Panc1 (cell line): Measurements from ENCODE around the gene GRM7.

Experiments
- CTCF ChIP-seq: fragments of 450-650 bp; IDR thresholded peaks from 2 replicates; pipeline ENCODE4 v1.5.1; 2017; ENCODE audit warnings: mild to moderate bottlenecking
- POLR2AphosphoS5 ChIP-seq: IDR thresholded peaks from 2 replicates; pipeline ENCODE4 v1.6.1; 2012; ENCODE audit warnings: mild to moderate bottlenecking, low read depth, low read length, moderate library complexity
- REST ChIP-seq, 2 experiments: IDR thresholded peaks; 2 replicates each; pipeline ENCODE4 v1.6.1; 2011 to 2012; ENCODE audit warnings: low read depth in 2 of 2, control low read depth in 1 of 2, low read length in 1 of 2, mild to moderate bottlenecking in 1 of 2, moderate library complexity in 1 of 2; ENCODE audit not compliant: insufficient read depth in 1 of 2

GRCh38 chr3:7567160-7567559, 706.2 kb downstream of the GRM7 start:
- TF ChIP-seq CTCF (no peak), POLR2AphosphoS5 (no peak), REST (IDR thresholded peaks at IDR 0.05; ENCODE audit: insufficient read depth in 1 of 2, low read depth in 2 of 2, low read length in 1 of 2) (no peak)
